DMS 273 treated with DMSO at 0.1 percent for 48 hours (cell line): Measurements from ENCODE around the gene DOCK8.
A peak's percentile ranks its signal among the peaks of the same experiment; 100 is the strongest.
"Not testable (repeated sequence)": the region's sequence is repeated elsewhere in the genome, so short reads cannot be mapped to it uniquely, and the experiment has no call there.

Source experiments
- DNase-seq: peaks from one replicate; lab custom pipeline; 2025; lab: John Stamatoyannopoulos, UW

DOCK8 gene

GRCh38 chr9:363274-363612 is 148.6 kb downstream of the DOCK8 start:
- DNase-seq = no peak

- DNase-seq = no peak
Measured at GRCh38 chr9:365436-365835, 150.8 kb downstream of the DOCK8 start.

- DNase-seq = no peak
Measured at GRCh38 chr9:366620-367019, 152.0 kb downstream of the DOCK8 start.

GRCh38 chr9:370086-370485 is 155.4 kb downstream of the DOCK8 start:
- no peak for DNase-seq

- DNase-seq = peak; percentile 26
Measured at GRCh38 chr9:371349-371748, 156.7 kb downstream of the DOCK8 start.

GRCh38 chr9:372128-372527 is 157.5 kb downstream of the DOCK8 start:
- no peak for DNase-seq

- no peak for DNase-seq
Measured at GRCh38 chr9:373759-374206, 159.1 kb downstream of the DOCK8 start.

- DNase-seq = peak; percentile 63
Measured at GRCh38 chr9:374736-375135, 160.1 kb downstream of the DOCK8 start.

- DNase-seq = no peak
Measured at GRCh38 chr9:376115-376514, 161.4 kb downstream of the DOCK8 start.

GRCh38 chr9:378263-378662 is 163.6 kb downstream of the DOCK8 start:
- no peak for DNase-seq

- DNase-seq = no peak
Measured at GRCh38 chr9:382383-382782, 167.7 kb downstream of the DOCK8 start.

- peak; percentile 32 for DNase-seq
Measured at GRCh38 chr9:385818-386398, 171.2 kb downstream of the DOCK8 start.

- DNase-seq = no peak
Measured at GRCh38 chr9:389159-389558, 174.5 kb downstream of the DOCK8 start.

GRCh38 chr9:389758-390157 is 175.1 kb downstream of the DOCK8 start:
- DNase-seq = no peak

- no peak for DNase-seq
Measured at GRCh38 chr9:392077-392804, 177.6 kb downstream of the DOCK8 start.

GRCh38 chr9:394347-395052 is 179.8 kb downstream of the DOCK8 start:
- DNase-seq = no peak

- no peak for DNase-seq
Measured at GRCh38 chr9:396396-396795, 181.7 kb downstream of the DOCK8 start.

GRCh38 chr9:398085-398484 is 183.4 kb downstream of the DOCK8 start:
- no peak for DNase-seq

- DNase-seq = no peak
Measured at GRCh38 chr9:401223-401622, 186.6 kb downstream of the DOCK8 start.

GRCh38 chr9:404234-404633 is 189.6 kb downstream of the DOCK8 start:
- DNase-seq = no peak

GRCh38 chr9:405341-405740 is 190.7 kb downstream of the DOCK8 start:
- no peak for DNase-seq

- no peak for DNase-seq
Measured at GRCh38 chr9:406886-407654, 192.4 kb downstream of the DOCK8 start.

GRCh38 chr9:409655-410054 is 195.0 kb downstream of the DOCK8 start:
- not testable (repeated sequence) for DNase-seq
